ENCODE measurements around the gene AHRR.
"Not testable (repeated sequence)": the region's sequence is repeated elsewhere in the genome, so short reads cannot be mapped to it uniquely, and the experiment has no call there.

AHRR gene

DNA sequence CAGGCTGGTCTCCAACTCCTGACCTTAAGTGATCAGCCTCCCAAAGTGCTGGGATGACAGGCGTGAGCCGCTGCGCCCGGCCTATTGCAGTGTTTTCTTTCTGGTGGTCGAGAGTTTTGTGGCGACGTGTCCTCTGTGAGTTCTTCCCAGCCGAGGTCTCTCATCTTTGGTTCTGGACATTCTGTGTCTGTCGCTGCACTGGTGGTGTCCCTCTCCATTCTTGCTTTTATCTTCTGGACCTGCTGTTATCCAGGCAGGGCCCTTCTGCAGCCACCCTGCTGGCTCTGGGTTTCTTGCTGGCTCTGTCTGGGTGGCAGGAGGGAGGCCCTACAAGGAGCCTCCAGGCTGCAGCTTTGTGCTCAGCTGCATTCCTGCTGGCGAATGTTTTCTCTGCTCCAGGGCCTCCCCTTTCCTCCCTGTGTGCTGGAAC lies 72.3 kb downstream of the AHRR start:
- DNase-seq (ENCODE audit: low read depth in 1 of 2, low spot score in 1 of 2), result no peak

DNA sequence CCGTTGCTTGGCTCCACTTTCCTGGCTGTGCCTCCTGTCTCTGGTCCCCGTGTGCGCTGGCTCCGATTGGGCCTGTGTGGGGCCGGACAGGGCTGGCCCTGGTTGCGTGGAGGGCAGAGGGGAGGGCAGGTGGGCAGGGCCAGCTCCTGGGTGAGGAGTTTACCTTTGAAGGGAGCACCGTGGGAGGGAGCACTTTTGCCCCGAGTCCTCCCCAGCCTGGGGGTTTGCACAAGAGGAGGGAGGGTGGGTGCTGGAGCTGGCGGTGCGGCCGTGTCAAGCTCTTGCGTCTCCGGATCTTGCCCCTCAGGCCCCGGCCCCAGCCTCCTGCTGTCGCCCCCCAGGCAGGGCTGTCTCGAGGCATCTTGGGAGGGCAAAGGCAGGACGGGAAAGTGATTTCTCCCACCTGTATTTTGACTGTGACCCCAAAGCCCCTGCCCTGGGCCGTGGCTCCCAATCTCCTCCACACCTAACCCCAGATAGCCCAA lies 73.2 kb downstream of the AHRR start:
- no peak for DNase-seq (ENCODE audit: low read depth in 1 of 2, low spot score in 1 of 2)

DNA sequence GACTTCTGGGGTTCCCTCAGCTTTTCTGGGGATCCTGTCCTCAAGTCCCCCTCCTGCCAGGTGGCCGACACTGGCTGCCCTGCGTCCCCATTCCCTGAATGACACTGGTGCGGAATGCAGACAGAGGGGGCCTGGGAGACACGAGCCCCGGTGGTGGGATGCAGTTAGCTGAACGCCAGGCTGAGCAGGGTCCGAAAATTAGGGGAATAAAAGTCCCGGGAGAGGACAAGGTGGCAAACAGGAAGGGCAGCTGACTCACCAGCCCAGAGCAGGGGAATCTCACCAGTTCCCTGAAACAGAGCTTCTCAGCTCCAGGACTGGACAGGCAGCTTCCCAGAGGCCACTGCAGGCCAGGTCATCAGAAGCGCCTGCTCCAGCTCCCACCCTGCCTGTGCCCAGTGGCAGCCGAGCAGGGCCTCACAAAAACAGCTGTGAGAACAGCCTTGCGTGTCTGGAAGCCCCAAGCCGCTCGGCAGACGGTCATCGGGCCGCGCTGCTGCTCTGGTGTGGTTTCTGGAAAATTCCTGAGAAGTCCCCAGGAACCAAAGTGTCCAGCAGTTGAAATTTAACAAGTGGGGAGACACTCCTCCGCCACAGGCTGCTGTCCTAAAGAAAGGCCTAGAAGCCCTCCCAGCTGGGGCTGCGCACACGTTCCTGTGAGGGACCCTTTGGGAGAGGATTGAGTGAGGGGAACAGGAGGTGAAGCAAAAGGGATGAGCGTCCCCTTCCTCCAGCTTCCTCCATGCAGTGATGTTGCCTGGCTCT lies 73.8 kb downstream of the AHRR start:
- no peak for DNase-seq (ENCODE audit: low read depth in 1 of 2, low spot score in 1 of 2)

DNA sequence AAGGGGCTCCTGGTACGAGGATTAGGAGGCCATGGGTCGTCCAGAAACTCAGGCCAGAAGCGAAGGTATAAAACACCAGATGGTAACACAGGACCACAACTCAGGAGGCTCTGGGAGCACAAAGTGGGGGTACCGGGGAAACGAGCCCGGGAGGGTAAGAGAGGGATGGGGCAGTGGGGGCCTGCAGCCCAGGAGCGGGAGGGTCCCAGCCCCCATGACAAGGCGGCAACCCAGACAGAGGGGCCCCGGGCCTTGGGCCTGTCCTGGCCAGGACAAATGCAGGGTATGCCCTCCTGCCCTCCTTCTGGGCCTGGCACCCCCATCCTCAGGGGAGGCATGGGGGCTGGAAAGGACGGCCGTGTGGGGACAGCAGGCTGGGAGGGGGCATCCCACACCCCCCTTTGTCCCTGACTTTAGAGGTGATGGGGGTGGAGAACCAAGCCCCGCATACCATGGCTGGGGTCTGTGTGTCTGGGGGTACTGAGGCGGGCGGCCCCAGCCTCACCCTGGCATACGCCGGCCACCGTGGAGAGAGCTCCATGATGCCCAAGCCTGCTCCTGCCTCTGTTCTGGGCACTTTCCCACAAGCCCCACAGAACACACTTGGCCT lies 74.5 kb downstream of the AHRR start:
- DNase-seq (ENCODE audit: low read depth in 1 of 2, low spot score in 1 of 2), result no peak

DNA sequence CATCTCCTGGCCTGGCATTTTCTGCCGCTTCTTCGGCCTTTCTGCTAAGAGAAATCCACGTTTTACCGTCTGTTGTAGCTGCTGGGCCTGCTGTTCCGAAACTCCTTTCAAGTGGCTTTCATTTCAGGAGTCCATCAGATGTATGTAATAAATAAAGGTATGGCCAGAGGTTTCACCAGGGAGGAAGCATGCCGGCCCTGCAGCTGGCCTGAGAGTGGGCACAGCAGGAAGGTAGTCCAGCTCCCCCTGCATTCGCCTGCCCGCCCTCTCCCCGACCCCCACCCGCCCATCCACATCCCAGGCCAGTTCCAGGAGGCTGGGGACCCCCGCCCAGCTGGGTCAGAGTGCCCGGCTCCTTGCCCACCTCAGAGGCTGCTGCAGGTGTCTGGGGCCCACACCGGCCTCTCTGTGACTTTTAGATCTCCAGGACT lies 75.0 kb downstream of the AHRR start:
- no peak for DNase-seq (ENCODE audit: low read depth in 1 of 2, low spot score in 1 of 2)

DNA sequence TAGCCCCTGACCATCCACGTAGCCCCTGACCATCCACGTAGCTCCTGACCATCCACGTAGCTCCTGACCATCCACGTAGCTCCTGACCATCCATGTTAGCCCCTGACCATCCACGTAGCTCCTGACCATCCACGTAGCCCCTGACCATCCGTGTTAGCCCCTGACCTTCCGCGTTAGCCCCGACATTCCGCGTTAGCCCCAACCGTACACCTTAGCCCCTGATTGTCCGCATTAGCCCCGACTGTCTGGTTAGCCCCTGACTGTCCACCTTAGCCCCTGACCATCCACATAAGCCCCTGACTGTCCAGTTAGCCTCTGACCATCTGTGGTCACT lies 76.6 kb downstream of the AHRR start:
- not testable (repeated sequence) for DNase-seq (ENCODE audit: low read depth in 1 of 2, low spot score in 1 of 2)

DNA sequence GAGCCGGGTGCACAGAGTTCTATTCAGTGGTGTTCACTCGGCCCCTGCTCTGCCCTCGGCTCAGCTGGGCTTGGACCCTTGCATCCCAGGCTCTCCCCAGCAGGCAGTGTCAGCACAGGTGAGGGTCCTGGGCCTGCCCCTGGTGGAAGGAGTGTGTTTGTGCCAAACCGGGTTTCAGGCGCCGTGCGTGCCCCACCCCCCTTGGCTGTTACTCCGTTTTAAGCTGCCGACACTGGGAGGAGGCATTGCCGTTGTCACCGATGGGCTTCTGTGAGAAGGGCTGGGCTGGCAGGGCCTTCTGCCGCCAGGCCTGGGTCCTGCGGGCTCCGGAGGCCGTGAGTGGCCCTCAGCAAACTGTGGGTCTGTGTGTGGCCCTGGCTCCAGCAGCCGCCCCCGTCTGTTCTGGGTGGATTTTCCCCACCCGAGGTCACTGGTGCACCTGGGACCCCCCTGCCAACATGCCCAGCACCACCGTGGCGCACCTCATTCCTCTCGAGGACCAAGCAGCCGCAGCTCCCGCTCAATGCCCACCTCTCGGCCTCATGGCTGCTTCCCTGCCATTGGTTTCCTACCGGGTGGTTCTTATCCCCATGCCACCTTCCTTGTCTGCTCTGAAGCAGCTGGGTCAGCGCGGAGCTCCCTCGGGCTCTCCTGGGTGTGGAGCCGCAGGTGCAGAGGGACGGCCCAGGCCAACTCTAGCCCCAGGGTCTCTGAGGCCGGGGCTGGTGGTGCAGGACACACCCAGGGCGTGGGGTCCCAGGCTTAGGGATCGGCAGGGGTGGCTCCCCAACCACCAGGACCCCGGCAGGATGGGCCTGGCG lies 77.2 kb downstream of the AHRR start:
- no peak for DNase-seq (ENCODE audit: low read depth in 1 of 2, low spot score in 1 of 2)

DNA sequence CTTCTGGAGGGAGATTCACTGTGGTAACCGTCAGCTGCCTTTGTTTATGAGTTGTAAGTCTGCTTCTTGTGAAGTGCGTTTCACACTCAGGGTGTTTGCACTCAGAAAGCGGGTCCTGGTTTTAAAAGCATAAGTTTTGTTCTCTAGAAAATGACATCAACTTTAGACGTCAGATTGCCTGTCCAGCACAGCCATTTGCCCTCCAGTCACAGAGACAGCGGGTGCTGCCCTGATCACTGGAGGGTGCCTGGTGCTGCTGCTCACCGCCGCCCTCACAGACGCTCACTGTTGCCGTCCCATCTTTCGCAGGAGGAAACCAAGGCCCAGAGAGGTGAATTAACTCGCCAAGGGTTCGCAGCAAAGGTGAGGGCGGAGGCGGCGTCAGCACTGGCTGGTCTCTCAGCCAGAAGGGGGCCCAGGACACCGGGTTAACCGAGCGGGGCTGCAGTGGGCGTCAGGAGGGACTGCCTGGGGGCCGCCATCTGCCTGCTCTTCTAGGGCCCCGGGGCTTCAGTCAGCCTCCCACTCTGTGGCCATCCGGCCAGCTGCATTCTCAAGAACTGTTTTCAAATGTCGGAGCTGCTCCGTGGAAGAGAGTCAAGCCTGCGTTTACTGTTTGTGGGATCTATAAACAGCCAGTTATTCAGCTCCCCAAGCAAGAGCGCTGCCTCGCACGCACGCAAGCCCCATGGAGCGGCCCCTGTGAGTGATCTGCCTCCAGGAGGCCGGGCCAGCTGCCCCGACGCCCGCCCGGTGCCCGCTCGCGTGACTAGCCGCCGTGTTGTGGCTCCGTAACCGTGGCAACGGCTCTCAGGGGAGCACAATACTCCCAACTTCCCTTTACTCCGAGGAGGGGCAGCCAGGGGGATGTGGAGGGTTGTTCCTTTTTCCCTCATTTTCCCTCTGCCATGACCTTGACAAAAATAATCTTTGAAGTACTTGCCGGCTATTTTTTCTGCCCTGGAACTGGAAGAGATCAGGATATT lies 78.1 kb downstream of the AHRR start:
- DNase-seq (ENCODE audit: low read depth in 1 of 2, low spot score in 1 of 2), result peak in 1 of 2 donors; percentile 39

DNA sequence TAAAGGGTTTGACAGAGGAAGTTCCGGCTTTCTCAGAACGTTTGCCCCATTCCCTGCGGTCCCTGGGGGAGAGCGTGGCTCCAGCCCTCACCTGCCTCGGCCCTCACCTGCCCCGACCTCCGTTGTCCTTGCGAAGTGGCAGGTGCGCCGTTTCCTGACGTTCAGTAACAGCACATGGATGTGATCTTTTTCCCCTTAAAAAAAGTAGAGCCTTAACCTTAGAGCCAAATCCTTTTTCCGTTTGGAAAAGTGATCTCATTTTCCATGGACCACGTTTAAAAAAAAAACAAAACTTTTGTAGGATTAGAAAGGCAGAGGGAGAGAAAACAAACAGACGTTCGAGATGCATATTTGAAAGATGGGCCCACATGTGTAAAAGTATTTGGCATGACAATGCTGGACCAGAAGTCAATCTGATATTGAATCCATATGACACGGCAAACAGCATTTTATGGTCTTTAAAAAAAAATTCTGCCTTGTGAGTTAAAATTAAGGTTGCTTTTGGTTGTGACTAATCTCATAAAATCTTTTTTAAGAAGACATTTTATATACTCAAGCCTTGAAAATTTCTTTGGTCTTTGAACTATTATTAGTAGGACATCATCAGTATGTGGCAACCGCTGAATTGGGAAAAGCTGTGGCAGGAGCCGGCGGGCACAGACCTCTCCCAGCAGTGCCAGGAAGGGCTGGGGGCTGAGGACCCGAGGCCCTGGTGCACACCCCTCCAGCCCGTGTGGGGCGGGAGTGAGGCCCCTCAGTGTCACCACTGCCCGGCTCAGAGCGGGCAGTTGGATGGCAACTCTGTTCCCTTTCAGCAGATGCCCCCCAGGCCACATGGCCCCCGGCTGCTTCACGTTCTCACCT lies 79.0 kb downstream of the AHRR start:
- no peak for DNase-seq (ENCODE audit: low read depth in 1 of 2, low spot score in 1 of 2)

DNA sequence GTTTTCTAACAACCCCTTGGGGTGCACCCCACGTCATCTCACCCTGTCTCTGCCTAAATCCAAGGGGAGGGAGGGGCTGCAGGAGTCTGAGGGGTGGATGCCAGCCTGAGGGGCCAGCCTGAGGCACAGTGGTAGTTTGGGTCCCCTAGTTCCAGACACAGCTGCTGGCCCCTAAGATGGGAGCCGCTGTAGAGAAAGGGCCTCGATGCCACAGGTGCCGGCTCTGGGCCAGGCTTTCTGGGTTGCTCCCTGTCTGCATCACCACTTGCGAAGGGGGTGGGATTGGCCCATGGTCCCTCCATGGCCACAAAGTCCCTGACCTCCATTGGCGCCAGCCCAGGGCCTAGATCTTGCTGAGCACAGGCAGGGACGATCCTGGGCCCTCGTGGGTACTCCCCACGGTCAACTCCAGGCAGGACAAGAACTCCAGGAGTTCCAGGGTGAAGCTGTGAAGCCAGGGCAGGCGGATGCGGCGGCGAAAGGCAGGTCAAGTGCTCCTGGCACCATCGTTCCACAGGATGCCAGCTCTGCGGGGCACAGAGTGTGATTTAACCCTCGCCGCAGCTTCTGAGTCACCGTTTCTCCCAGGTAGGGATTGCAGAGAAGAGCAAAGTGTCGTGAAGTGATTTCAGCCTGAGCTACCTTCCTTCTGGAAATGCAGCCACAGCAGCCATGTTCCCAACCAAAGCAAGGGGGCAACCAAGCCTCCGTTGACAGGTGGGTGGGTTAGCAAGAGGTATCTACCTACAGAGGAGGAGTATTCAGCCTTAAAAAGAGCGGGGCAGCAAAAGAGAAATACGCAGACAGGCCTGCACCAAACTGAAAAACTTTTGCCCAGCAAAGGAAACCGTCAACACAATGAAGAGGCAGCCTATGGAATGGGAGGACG lies 79.9 kb downstream of the AHRR start:
- DNase-seq (ENCODE audit: low read depth in 1 of 2, low spot score in 1 of 2), result no peak

DNA sequence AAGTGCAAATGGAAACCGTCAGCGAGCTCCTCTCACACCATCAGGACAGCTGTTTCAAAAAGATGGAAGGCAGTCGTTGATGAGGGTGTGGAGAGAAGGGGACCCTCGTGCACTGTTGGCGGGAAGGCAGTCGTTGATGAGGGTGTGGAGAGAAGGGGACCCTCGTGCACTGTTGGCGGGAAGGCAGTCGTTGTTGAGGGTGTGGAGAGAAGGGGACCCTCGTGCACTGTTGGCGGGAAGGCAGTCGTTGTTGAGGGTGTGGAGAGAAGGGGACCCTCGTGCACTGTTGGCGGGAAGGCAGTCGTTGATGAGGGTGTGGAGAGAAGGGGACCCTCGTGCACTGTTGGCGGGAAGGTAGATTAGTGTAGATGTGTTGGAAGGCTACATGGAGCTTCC lies 80.7 kb downstream of the AHRR start:
- DNase-seq (ENCODE audit: low read depth in 1 of 2, low spot score in 1 of 2), result not testable (repeated sequence)

DNA sequence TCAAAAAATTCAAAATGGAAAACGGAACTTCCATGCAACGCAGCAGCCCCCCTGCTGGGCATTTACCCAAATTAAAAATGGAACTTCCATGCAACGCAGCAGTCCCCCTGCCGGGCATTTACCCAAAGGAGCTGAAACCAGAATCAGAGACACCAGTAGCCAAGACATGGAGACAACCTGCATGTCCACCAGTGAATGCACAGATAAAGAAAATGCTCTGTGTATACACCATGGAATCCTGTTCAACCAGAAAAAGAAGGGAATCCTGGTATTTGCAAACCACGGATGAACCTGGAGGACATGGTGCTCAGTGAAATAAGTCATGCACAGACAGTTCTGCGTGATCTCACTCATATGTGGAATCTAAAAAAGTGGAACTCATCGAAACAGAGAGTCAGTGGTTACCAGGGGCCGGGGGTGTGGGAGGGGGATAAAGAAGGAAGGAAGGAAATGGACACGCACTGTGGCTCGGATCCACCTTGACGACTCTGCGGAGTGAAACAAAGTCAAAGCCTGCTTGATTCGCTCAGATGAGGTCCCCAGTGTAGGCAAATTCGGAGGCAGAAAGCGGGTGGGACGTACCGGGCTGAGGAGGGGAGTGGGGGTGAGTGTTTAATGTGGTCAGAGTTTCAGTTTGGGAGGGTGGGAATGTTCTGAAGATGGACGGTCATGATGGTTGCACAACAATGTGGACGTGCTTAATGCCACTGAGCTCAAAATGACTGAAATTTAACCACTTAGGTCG lies 81.3 kb downstream of the AHRR start:
- DNase-seq (ENCODE audit: low read depth in 1 of 2, low spot score in 1 of 2), result no peak

DNA sequence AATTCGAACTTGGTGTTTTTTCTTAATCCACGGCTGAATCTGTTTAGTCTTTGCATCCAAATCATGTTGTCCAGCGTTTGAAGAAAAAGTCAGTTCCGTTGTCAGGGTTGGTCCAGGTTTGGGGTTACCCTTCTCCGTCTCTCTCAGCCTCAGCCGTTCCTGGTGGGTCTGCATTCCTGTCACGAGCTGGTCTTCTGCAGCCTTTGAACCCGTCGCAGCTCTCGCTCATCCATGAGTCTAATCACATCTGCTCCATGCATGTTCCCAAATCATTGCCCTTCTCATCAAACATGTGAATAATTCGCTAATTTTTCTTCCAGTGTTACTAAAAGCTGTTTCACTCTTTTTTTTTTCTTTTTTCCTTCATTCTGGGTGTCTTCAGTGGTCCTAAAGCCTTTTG lies 82.5 kb downstream of the AHRR start:
- DNase-seq (ENCODE audit: low read depth in 1 of 2, low spot score in 1 of 2), result no peak

DNA sequence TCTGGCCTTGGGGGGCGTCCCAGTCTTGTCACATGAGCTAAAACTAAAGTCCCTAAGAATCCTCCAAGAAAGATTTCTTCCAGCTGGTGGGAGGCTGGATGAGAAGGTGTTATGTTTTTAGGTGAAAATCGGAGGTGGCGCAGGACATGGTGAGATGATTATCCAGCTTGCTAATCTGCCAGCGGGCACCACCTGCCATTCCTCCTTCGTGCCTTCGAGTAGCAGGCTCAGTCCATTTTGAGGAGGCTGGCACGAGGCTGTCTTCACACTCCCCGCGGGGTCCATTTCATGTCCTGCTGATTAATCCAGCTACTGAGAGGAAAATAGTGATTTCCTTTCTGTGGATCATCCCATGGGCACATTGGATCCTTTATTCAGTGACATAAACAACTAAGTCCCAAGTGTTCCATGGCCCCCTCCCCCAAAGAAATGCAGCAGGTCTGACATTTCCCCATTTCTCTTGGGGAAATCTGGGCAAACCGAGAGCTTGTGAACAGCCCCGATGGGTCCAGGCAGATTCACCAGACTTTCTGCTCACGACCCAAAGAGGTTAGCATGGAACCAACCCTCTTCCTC lies 83.2 kb downstream of the AHRR start:
- no peak for DNase-seq (ENCODE audit: low read depth in 1 of 2, low spot score in 1 of 2)

DNA sequence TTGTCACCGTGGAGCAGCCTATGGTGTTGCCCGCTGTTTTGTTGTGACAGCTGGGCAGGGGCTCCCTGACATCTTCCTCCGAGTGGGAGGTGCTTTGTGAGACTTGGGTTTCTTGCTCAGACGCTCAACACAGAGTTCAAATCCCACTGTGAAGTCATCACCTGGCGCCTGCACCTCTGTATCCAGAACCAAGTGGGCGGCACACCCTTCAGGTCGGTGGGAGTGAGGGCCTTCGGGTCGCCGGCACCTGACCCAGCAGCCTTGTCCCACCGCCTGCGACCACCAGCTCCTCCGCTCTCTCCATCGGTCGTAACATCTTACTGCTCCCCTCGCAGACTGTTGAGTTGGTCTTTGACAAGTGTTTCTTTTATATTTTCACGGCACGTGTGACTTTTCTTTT lies 83.9 kb downstream of the AHRR start:
- DNase-seq (ENCODE audit: low read depth in 1 of 2, low spot score in 1 of 2), result no peak

DNA sequence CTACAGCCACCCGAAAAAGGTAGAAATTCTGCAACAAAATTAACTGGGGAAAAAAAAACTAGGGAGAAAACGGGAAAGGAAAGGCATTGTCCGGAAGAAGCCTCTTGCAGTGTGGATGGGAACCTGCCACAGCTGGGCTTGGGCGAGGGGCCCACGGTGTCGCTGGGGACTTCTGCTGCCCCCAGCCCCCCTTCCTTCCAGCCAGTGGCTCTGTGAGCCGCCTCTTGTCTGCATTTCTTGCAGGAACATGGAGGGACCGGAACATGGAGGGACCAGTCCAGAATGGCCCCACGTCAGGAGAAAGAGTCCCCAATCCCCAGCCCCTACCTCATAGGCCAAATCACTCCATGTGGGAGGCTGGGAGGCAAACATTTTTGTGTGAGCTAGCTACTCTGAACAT lies 84.5 kb downstream of the AHRR start:
- no peak for DNase-seq (ENCODE audit: low read depth in 1 of 2, low spot score in 1 of 2)

DNA sequence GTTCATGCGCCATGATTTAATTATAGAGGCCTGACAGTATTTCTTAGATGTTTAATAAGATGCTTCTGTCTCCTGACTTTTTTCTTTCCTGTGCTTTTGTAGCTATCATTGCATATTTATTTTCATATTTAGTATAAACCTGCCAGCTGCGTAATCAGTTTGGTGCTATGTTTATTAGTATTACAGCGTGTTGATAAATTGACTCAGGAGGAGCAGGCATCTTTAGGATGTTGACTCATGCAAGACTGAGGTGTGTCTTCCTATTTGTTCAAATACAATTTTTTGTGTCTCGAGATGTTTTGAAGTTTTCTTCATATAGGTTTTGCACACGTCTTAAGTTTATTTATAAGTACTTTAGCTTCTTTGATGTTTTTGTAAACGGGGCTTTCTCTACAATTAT lies 85.5 kb downstream of the AHRR start:
- DNase-seq (ENCODE audit: low read depth in 1 of 2, low spot score in 1 of 2), result no peak

DNA sequence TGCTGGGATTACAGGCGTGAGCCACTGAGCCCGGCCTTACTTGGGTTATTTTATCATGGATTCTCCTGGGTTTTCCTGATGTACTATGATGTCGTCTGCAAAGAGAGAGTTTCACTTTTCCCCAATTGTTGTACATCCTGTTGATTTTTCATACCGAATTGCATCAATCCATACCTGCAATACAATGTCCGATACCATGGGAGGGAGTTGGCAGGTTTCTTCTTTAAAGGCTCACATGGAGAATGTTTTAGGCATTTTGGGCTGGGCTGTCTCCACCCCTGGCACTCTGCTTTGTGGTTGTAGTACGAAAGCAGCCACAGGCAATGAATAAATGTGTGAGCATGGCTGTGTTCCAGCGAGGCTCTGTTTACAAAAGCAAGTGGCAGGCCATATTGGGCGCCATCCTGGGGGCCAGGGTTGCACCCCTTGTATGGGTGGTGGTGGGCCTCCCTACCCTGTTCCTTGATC lies 86.3 kb downstream of the AHRR start:
- DNase-seq (ENCODE audit: low read depth in 1 of 2, low spot score in 1 of 2), result no peak
